Central memory CD4-positive, alpha-beta T cell (primary cell): Measurements from ENCODE around the gene DPH6.
"Not testable (repeated sequence)": the region's sequence is repeated elsewhere in the genome, so short reads cannot be mapped to it uniquely, and the experiment has no call there.

ENCODE experiments used
- DNase-seq: peaks from one replicate; pipeline ENCODE4 v3.0.0; 2022
- total RNA-seq, 3 experiments: gene quantifications; one replicate each; lab custom pipeline; 2026; lab: John Stamatoyannopoulos, UW

DPH6 gene, protein sequence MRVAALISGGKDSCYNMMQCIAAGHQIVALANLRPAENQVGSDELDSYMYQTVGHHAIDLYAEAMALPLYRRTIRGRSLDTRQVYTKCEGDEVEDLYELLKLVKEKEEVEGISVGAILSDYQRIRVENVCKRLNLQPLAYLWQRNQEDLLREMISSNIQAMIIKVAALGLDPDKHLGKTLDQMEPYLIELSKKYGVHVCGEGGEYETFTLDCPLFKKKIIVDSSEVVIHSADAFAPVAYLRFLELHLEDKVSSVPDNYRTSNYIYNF
- total RNA-seq = 7.7 to 14.1 (median 10.0) reads per million in 3 experiments

DNA sequence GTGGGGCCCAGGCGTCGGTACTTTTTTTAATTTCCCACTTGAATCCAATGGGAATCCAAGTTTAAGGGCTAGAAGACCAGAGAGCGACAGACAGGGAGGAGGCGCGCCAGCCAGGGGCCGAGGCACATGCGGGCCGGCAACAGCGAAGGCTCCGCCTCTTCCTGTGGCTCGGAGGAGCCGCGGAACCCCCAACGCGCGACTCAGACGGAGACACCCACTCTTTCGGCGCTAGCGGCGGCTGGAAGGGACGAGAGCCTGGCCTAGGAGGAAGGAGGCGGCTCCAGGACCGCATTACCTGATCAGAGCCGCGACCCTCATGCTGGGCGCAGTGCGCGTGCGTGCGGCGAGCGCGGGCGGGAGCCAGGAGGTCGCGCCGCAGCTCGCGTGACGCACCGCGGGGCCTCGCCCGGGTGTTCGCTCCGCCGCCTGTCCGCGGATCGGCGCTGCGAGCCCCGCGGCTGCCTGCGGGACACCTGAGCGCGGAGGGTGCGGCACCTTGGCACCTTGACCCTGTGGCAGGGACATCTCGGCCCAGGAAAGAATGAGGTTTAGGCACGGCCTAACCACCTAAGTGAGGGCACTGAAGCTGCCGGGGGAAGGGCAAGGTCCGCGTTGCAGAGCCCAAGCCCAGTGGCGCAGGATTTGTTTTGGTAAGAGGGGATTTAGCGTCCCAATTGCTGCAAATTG lies at the start of gene DPH6:
Gene DPH6 (minus strand): TSS at position 342 of the 687 bp plus-strand sequence. CDS start 24 bp downstream, at position 318.
- DNase-seq = peak; percentile 86

DNA sequence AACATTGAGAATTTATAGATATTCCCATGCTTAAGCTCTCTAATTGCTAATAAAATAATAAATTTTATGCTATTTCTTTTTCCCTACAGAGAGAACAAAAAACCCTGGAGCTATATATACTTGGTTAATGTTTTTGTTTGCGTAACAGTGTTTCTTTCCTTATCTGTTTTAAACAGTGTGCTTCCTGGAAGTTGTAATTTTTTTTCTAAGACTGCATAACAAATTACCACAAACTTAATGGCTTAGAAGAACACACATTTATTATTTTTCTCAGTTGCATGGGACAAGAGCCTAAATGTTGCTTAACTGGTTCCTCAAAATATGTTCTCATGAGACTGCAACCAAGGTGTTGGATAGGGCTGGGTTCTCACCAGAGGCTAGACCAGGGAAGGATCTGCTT lies 49.7 kb upstream of the DPH6 start:
- DNase-seq = no peak

DNA sequence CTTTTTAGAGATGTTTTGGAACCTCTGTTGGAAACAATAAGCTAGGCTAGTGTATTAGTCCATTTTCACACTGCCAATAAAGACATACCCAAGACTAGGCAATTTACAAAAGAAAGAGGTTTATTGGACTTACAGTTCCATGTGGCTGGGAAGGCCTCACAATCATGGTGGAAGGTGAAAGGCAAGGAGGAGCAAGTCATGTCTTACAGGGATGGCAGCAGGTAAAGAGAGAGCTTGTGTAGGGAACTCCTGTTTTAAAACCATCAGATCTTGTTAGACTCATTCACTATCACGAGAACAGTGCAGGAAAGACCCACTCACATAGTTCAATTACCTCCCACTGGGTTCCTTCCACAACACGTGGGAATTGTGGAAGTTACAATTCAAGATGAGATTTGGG lies 46.0 kb upstream of the DPH6 start:
- DNase-seq = not testable (repeated sequence)

DNA sequence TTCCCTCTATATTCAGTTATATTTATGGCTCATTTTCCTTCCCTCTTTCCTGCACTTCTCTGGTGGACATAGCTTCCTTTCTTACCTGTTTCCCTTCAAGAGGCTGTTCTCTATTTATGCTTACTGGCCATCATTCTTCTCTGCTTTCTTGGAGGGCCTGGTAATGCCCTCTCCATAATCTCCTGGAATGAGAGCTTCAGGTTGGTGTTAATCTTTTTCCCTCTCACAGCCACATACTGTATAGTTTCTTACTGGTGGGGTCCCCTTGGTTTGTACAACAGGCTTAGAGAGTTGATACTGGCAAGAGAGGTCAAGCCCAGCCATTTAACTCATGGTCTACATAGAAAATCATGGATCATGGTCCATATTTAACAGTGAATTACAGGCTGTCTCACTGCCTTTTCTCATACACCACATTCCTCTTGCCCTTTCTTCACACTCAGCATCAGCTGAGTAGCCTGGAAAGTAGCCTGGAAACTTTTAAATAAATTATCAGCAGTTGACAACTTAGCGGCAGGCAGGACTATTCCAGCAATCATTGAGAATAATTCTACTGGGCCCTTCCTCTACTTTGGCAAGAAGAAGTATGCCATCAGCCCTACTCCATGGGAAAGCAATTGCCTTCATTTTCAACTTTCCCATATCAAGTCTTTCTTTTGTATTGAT lies 38.0 kb upstream of the DPH6 start:
- DNase-seq = no peak

DNA sequence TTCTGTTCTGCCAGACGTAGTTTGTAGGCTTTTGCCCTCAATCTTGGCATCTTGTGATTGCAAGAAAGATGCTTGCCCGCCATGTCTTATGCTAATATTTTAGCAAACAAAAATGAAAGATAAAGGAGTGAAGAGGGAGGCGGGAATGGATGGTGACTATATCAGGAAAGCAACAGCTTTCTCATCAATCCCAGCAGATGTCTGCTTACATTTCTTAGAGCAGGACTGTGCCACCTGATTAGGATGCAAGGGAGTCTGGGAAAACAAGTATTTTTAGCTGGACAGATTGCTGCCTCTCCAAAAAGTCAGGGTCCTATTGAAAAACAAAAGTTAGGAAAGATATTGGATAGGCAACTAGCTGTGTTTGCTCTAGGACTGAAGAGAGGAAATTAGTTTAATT lies 34.6 kb upstream of the DPH6 start:
- no peak for DNase-seq

DNA sequence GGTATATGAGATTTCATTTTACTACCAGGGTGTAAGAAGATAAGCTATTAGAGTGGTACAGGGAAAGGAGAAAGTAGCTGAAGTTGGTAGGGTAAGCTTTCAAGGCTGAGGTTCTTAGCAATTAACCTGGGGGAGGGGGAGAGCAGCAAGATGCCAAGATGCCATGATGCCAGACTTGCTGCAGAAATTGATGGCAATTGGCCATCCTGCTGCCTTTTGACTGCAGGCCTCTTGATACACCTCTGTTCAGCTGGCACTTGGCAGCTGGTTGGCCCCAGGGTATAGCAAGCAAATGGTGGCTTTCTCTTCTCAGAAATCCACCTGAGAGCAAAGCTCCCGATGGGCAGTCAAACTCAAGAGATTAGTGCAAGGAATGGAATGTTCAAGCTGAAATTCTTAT lies 21.4 kb upstream of the DPH6 start:
- no peak for DNase-seq

DNA sequence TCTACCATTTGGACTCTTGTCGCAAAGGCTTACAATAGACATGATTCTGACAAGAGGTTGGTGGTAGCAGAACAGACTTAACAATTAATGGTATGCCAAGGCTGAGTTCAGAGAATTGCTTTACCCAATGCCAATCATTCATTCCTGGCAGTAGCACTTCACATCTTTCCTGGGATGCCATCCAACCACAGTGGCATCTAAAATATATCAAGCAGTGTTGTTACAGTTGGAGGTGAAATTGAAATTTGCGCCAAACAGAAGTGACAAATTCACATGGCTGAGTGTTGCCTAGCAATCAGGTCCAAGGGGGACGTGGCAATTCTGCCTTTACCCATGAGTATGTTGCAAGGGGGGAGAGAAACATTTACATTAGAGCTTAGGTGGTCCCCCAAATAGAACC lies 21.0 kb upstream of the DPH6 start:
- DNase-seq = no peak

DNA sequence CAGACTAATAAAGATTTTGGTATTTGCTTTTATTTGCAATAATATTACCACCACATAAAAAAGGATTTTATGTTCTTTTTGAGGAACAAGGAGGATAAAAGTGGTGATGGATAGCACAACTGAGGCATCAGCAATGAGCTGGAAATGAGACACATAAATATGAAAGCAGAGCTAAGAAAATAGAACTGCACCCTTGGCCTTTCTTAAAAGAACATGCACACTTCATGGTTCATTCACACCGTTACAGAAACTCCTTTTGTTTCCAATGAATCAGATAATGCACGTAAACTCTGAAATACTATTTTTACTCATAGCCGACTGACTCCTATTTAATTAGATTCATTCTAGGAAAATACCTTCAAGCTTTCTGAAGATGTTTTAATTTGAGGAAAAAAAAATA lies 19.9 kb upstream of the DPH6 start:
- no peak for DNase-seq

DNA sequence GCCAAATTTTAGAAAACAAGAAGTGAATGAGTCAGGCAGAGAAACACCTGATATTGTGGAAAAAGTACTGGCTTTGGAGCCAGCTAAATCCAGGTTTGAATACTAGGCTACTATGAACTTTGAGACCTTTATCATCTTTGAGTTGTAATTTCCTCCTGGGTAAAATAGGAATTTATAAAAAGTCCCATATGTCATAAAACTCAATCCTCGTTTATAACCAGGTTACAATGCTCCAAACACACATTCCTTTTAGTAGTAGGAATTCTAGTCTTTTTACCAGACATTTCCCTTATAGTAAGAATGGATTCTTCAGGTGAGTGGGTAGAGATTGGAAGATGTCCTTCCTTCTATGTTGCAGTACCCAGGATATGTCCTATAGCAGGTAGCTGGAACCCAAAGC lies 16.7 kb upstream of the DPH6 start:
- DNase-seq = no peak

DNA sequence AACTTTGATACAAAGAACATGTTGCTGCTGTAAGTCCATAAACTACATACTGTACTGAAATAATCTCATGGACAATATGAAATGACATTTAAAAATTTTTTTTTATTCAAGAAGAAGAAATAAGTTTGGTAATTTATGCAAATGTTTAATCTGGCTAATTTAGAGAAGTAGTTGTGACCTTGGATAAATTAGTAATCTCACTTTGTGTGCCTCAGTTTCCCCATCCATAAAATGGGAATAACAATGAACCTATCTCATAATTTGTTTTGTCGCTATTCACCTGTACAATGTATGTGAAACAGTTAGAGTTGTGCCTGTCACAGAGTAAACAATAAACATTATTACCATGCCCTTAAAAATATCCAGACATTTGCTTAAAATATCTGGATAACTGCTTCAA lies 15.3 kb upstream of the DPH6 start:
- DNase-seq = no peak

DNA sequence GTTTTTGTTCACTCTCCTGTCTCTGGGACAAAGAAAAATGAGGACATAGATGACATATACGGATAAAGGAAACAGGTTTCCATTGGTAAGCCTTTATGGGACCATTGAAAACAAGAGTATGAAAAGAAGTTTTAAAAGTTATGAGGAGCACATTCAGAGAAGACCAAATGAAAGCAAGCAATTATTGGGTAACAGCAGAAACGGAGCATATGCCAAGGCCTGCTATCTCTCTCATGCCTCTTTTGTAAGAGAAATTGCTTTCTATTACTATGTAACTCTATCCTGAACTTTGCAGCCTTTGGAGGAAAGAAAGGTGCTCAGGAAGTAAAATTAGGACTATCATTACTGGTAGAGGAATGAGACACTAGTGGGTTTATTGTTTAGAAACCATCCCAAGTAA lies 14.9 kb upstream of the DPH6 start:
- DNase-seq = no peak

DNA sequence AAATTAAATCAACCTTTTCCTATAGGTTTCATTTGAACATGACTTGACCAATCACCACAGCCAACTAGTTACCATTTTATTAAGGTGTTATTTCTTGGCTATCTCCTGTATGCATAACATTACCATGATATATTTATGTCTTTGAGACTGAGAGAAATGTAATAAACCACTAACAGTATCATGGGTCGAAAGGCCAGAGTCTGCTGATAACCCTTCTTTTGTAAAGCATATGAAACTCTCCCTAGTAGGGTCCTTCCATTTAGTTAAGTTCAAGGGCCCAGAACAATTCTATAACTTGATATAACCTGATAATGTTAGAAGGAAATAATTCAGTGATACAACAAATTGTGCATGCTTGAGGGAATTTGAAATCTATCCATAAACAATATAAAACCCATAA lies 14.3 kb upstream of the DPH6 start:
- DNase-seq = no peak

DNA sequence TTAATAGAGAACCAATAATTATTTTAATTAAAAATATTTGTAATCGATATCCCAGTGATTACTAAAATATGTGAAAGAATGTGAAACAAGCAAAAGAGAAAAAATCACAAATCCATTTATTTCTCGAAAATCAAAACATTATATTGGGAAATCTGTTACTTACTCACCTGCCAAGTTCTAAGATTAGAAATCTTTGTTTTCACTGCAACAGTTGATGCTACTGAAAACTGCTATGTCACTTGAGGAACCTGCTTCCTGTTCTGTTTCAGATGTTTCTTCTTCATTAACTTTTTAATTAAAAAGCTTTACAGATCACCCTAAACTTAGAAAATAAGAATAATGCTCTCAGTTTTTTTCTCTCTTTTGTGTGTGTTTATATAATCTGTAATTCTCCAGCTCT lies 13.7 kb upstream of the DPH6 start:
- no peak for DNase-seq

DNA sequence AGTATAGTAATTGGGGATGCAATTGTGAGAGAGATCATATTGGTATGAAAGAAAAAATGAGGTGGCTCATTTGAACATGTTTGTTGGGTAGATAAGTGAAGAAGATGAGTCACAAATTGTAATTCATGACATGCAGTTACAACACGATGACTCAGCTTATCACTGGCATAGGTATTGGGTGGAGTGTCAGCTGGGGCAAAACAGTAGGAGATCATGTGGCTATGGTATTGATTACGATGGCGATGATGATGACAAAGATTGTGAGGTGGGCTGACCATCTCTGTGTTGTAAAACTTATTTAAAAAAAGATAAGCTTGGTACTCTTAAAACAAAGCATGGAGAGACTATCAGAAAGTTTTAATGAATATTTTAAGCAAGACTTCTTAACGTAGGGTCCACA lies 11.6 kb upstream of the DPH6 start:
- DNase-seq = no peak

DNA sequence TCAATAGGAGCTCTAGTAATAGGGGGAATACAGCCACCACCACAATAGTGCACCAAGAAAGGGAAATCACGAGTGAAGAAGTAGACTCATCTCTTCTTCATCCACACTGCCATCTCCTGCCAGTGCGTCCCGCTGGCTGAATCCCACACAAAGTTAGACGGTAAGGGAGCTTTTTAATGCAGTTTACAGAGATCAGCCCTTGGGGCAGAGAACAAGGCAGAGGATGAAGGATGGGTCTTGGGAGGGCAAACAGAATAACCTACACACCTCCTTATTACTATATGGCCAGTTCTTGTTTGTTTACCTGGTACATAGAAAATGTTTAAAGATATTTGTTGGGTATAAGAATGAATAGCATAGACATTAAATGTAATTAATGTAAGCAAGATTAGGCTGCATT lies 11.0 kb upstream of the DPH6 start:
- DNase-seq = no peak

DNA sequence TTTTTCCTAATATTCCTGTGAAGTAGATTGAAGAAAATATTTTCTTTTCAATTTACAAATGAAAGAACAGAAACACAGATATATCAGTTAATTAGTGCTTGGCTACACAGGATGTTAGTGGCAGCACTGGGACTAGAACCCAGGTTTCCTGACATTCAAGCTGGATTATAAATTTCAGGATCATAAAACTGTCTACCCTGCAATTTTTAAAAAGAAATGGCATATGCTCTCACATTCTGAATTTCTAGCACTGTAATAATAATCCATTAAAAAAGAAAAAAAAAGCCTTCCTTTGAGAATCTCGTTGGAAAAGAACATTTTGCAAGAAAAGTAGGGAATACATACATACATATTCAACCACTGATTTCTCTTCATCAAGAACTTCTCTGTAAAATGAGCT lies 9.3 kb upstream of the DPH6 start:
- no peak for DNase-seq

DNA sequence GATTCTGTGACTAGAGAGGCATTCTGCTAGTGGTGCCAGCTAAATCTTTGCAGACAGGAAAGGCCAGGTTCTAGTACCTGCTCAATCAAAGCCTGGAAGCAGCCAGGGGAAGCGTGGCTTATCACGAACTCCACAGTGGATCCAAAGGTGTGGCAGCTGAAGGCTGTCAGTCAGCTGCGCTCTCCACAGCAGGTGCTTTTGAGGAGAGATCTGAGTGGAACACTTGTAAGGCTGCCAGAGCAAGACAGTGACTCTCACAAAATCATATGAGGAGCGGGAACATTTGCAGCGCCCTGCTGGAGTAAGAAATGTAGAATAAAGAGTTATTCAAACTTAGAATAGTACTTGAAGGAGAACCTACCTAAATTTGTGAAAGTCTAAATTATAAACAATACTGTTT lies 5.0 kb upstream of the DPH6 start:
- DNase-seq = no peak

DNA sequence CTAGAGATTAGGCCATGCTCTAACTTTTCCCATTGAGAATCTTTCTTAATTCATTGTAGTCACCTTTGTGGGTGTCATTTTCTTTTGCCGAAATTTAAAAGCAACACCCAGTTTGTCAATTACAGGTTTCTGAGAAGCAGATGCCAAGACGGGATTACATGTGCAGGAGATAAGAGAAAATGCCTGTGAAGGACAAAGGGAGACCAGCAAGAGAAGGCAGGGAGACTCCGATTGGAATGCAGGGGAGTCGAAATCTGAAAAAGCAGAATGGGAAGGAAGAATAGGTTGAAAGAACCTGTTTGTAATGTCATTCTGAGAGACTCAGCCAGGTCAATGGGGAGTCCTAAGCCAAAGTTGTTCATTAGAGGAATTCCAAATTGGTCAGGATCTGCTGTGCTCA lies 3.6 kb upstream of the DPH6 start:
- no peak for DNase-seq

DNA sequence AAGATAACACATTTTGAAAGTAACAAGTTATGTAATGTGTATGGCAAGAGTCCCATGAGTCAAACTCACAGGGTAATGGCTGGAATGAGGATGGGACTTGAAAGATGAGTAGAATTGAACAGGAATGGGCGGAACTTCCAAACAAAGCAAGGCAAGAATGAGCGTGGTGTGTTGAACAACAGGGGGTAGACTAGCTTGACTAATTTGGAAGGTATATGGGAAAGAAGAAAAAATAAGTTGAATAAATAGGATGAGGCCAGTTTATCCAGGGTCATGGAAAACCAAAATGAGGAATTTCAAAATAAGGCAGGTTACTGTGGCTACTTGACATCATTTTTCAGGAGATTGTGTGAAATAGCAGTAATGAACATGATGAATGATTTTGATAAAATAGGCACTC lies 2.5 kb upstream of the DPH6 start:
- DNase-seq = no peak

DNA sequence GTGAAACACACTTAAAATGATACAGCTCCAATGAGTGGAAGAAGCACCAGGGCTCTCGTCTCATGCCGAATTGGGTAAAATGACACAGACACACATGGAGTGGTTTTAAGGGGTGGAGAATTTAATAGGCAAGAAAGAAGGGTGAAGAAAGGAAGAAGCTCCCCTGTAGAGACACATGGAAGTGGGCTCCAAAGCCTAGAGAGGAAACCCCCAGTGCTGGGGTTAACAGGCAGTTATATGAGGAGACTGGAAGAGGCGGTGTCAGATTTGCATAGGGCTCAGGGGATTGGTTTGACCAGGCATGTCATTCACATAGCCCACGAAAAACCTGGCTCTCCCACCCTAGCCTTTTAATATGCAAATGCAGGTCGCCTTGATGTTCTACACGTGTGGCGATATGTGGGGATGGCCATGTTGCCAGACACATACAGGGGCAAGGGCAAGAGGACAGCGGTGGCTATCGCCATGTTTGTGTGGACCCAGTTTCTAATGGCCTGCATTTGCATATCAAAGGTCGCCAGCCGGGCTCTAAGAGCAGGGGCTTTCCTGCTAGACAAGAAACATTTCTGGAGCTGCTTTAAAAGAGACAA lies 1.9 kb upstream of the DPH6 start:
- no peak for DNase-seq

DNA sequence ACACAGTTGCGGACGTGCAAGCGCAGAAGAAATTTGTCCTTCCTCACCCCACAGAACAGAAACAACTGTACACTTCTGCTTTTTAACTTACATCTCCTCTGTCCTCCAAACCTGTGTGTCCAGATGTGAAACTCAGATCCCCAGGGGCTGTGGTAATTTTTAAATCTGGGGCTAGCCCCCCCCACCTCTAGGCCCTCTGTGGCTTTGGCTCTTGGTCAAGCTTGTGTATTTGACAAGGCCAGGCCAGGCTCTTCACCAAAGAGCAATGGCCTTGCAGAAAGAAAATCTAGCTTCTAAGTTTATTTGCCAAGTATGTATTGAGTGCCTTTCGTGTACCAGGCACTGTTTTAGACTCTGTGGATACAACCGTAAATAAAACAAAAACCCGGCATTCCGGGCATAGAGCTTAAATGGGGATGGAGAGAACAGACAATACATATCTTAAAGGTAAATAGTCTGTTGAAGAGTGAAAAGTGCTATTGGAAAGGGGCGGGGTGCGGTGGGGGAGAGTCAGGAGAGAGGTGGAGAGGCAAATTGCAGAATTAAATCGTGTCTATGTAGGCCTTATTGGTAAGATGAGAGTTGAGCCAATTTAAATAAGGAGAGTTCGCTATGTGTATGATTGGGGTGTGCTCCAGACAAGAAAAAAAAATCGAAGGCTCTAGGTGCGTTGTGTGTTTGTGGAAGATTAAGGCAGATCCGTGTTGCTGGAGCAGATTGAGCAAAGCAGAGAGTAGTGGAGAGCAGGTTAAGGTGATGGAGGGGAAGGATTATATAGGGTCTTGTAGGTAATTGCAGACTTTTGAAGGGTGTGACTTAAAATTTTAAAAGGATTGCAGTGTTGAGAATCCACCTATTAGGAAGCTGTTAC lies 781 bp upstream of the DPH6 start:
- no peak for DNase-seq

DNA sequence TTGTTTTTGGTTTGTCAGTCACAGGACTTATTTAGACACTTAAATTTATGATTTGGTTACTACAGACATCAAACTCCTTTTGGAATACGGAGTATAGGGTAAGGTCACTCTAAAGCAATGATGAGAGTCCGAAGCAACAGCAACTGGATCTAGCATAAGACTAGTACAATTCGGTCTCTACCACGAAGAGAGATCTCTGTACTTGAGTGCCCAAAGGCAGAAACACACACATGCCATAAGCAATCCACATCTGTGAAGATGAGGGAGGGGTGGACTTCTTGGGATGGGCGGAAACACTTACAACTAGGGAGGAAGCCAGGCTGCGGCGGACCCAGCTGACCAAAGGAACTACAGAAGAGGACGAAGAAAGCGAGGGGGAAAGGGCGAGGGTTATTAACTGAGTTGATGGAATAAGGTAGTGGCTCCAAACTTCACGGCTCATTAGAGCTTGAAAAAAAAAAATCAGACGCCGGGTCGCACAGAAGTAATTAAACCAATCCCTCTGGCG lies 595 bp downstream of the DPH6 start:
- no peak for DNase-seq

DNA sequence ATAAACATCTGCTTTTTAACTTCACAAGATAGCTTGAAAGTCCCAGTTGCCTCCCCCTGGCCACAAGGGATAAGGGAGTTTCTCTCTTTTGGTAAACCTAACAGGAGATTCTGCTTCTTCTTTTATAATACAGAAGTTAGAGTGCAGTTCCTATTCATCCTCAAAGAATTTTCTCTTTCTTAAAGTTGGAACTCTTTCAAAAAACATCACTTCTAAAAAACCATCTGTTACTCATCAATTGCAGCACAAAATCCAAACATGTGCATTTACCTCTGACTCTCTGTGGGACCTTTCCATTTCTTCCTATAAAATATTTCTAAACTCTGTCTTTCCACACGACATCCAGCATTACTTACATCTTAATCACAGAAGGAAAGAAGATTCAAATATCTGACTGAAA lies 5.1 kb downstream of the DPH6 start:
- no peak for DNase-seq
